HFF-Myc (cell line): ENCODE measurements around the gene PPDPF.

ENCODE experiments used
- DNase-seq: peaks from one replicate; pipeline ENCODE4 v3.0.0-alpha.2; 2011; ENCODE audit warnings: low read depth; ENCODE audit errors: extremely low read depth
- H3K4me3 ChIP-seq: replicated peaks from 2 replicates; pipeline ENCODE4 v1.5.1; 2011; ENCODE audit warnings: low read depth, mild to moderate bottlenecking, control low read depth, low read length
- TF ChIP-seq, protein P1 (sequence below): IDR thresholded peaks from 2 replicates; pipeline ENCODE4 v1.5.1; 2012; ENCODE audit warnings: mild to moderate bottlenecking, low read depth, low read length, control low read depth; ENCODE audit errors: missing control alignments

Gene PPDPF

GRCh38 chr20:63543733-63544132 is 23.2 kb downstream of the PPDPF start:
- TF ChIP-seq, protein P1, sequence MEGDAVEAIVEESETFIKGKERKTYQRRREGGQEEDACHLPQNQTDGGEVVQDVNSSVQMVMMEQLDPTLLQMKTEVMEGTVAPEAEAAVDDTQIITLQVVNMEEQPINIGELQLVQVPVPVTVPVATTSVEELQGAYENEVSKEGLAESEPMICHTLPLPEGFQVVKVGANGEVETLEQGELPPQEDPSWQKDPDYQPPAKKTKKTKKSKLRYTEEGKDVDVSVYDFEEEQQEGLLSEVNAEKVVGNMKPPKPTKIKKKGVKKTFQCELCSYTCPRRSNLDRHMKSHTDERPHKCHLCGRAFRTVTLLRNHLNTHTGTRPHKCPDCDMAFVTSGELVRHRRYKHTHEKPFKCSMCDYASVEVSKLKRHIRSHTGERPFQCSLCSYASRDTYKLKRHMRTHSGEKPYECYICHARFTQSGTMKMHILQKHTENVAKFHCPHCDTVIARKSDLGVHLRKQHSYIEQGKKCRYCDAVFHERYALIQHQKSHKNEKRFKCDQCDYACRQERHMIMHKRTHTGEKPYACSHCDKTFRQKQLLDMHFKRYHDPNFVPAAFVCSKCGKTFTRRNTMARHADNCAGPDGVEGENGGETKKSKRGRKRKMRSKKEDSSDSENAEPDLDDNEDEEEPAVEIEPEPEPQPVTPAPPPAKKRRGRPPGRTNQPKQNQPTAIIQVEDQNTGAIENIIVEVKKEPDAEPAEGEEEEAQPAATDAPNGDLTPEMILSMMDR, result no peak
- DNase-seq, result no peak
- no peak overlapping the region for H3K4me3 ChIP-seq

GRCh38 chr20:63544241-63544957 is 23.8 kb downstream of the PPDPF start:
- no peak for DNase-seq
- no peak overlapping the region for H3K4me3 ChIP-seq

DNA sequence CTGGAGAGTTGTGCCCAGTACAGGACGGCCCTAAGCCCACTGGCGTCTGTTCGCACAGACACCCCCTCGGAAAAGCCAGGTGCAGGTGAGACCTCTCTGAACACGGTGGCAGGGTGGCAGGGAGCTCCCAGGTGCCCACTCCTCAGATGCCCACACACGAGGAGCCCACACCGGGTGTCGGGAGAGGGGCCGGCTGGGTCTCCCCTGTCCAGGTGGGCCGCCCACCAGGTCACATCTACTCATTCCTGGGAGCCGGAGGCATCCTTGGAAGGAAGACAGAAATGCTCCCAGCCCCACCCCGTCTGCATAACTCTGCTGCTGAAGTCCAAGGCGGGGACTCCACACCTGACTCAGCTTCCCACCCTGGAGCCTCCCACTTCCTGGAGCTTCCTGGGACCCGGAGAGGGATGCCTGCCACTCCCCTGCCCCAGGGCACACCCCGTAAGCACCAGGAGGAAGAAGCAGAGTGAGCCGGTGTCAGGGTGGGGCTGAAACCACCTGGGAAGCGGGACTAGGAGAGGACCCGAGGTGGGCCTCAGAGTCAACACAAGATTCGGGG is 24.5 kb downstream of the PPDPF start:
- no peak for DNase-seq
- H3K4me3 ChIP-seq, result no peak overlapping the region
- TF ChIP-seq, protein P1, result no peak

More at GRCh38 chr20:63544241-63544957, 23.8 kb downstream of the PPDPF start:
- TF ChIP-seq, protein P1, result no peak

DNA sequence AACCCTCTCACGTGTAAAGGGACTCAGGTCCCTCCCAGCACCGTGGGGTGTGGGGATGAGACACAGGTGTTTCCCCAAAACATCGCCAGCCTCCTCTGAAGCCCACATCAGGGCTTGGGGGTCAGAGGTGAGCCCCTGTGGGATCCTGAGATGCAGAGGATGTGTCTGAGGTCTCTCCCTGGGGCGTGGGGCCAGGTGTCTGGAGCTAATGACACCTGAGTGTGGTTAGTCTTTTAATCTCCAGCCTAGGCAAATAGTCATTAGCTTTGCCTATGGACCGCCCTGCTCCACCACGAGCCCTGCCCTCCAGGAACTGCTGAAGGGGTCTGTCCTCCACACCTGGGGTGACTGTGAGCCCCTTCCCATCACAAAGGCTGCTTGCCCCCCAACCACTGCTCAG is 25.2 kb downstream of the PPDPF start:
- no peak for DNase-seq
- TF ChIP-seq, protein P1, result no peak
- no peak overlapping the region for H3K4me3 ChIP-seq

GRCh38 chr20:63546256-63546955 is 25.8 kb downstream of the PPDPF start:
- no peak overlapping the region for H3K4me3 ChIP-seq
- TF ChIP-seq, protein P1, result no peak
- DNase-seq, result no peak

GRCh38 chr20:63546956-63547724 is 26.6 kb downstream of the PPDPF start:
- TF ChIP-seq, protein P1, result no peak
- DNase-seq, result no peak
- no peak overlapping the region for H3K4me3 ChIP-seq
